Liver (tissue), 9 donors: ENCODE measurements around the gene CRIP1. TPM values are rescaled to one million over a fixed set of nuclear protein-coding genes. Genes with fewer than 3 reads are reported as not detected.
A peak's percentile ranks its signal among the peaks of the same experiment; 100 is the strongest.

Experiments
- DNase-seq: peaks from one replicate; pipeline ENCODE4 v3.0.0-alpha.2; 2017; ENCODE audit warnings: low spot score
- H3K27ac ChIP-seq, 2 donors: one replicate each; pipeline ENCODE4 v1.7.0; 2013; ENCODE audit warnings: inconsistent platforms in 2 of 2, low read length in 2 of 2, control low read depth in 1 of 2, low read depth in 1 of 2, mild to moderate bottlenecking in 1 of 2
- H3K27me3 ChIP-seq, 4 donors: one replicate each; pipeline versions ENCODE4 v1.6.1 to v1.7.0; 2013; ENCODE audit warnings: low read length in 3 of 4, inconsistent platforms in 1 of 4, mild to moderate bottlenecking in 1 of 4, moderate library complexity in 1 of 4; ENCODE audit not compliant: control insufficient read depth in 4 of 4, insufficient read depth in 4 of 4
- H3K36me3 ChIP-seq, 4 donors: one replicate each; pipeline versions ENCODE4 v1.6.1 to v1.7.0; 2013; ENCODE audit warnings: low read length in 3 of 4, mild to moderate bottlenecking in 3 of 4, low read depth in 1 of 4, moderate library complexity in 1 of 4; ENCODE audit not compliant: control insufficient read depth in 4 of 4, insufficient read depth in 3 of 4
- H3K4me1 ChIP-seq, 4 donors: one replicate each; pipeline versions ENCODE4 v1.6.1 to v1.7.0; 2013; ENCODE audit warnings: low read length in 3 of 4, mild to moderate bottlenecking in 3 of 4, moderate library complexity in 1 of 4; ENCODE audit not compliant: control insufficient read depth in 4 of 4, insufficient read depth in 4 of 4
- H3K4me3 ChIP-seq, 3 donors: one replicate each; pipeline versions ENCODE4 v1.6.1 to v1.7.0; 2013; ENCODE audit warnings: low read length in 3 of 3, control low read depth in 1 of 3, low read depth in 1 of 3, mild to moderate bottlenecking in 1 of 3
- H3K9ac ChIP-seq, 2 donors: one replicate each; pipeline ENCODE4 v1.7.0; 2013; ENCODE audit warnings: low read length in 2 of 2, mild to moderate bottlenecking in 2 of 2, moderate library complexity in 2 of 2, control low read depth in 1 of 2, low read depth in 1 of 2
- H3K9me3 ChIP-seq, 4 donors: one replicate each; pipeline versions ENCODE4 v1.6.1 to v1.7.0; 2013; ENCODE audit warnings: low read length in 3 of 4; ENCODE audit not compliant: control insufficient read depth in 4 of 4
- CTCF ChIP-seq: fragments of 150-350 bp; IDR thresholded peaks from 2 replicates; pipeline ENCODE4 v1.5.1; 2017; ENCODE audit warnings: improper control_type of control experiment, low read depth, low read length; ENCODE audit not compliant: missing input control
- FOXA1 ChIP-seq: IDR thresholded peaks from 2 replicates; pipeline ENCODE4 v1.6.1; 2016; ENCODE audit warnings: antibody characterized with exemption
- GABPA ChIP-seq, 2 donors: IDR thresholded peaks in 1 of 2; conservative IDR thresholded peaks in 1 of 2; 2 replicates each; pipeline ENCODE4 v1.6.1; 2016; ENCODE audit warnings: antibody characterized with exemption in 2 of 2, mild to moderate bottlenecking in 1 of 2, moderate library complexity in 1 of 2
- HNF4G ChIP-seq: IDR thresholded peaks from 2 replicates; pipeline ENCODE4 v1.6.1; 2016; ENCODE audit warnings: antibody characterized with exemption
- MAX ChIP-seq: IDR thresholded peaks from 2 replicates; pipeline ENCODE4 v1.6.1; 2016; ENCODE audit warnings: antibody characterized with exemption
- NR2F2 ChIP-seq: IDR thresholded peaks from 2 replicates; pipeline ENCODE4 v1.6.1; 2016; ENCODE audit warnings: antibody characterized with exemption
- RXRA ChIP-seq, 2 donors: IDR thresholded peaks; 2 replicates each; pipeline ENCODE4 v1.6.1; 2017 to 2018; ENCODE audit warnings: antibody characterized with exemption in 2 of 2, mild to moderate bottlenecking in 1 of 2
- SP1 ChIP-seq: IDR thresholded peaks from 2 replicates; pipeline ENCODE4 v1.6.1; 2018; ENCODE audit warnings: antibody characterized with exemption, mild to moderate bottlenecking
- TAF1 ChIP-seq: conservative IDR thresholded peaks from 2 replicates; pipeline ENCODE4 v1.6.1; 2016; ENCODE audit warnings: antibody characterized with exemption, mild to moderate bottlenecking
- YY1 ChIP-seq: IDR thresholded peaks from 2 replicates; pipeline ENCODE4 v1.6.1; 2016; ENCODE audit warnings: antibody characterized with exemption, mild to moderate bottlenecking
- ZBTB33 ChIP-seq: IDR thresholded peaks from 2 replicates; pipeline ENCODE4 v1.6.1; 2016; ENCODE audit warnings: antibody characterized with exemption
- WGBS: extraction: QIAGEN DNeasy Blood & Tissue Kit; methylation state at CpG from one replicate; pipeline ENCODE4 v1.1.7; 2013; 5-methylcytosine and 5-hydroxymethylcytosine counted together
- polyA plus RNA-seq, 2 donors: library from polyadenylated mRNA; stranded (reverse) in 1 of 2; unstranded in 1 of 2; fragments of 200-250 nt in 1 of 2; fragments of >200 nt in 1 of 2; fragmentation: Nextera tagmentation in 1 of 2; extraction: Ambion mirVana in 1 of 2; gene quantifications; one replicate each; pipeline versions ENCODE4 v1.2.1 to v1.2.3, GENCODE V29; 2013 to 2015
- total RNA-seq, 2 donors: library from RNA; depleted of rRNA; stranded (reverse); fragments of >200 nt; gene quantifications; one replicate each; pipeline ENCODE4 v1.2.3, GENCODE V29; 2014
- TF ChIP-seq, protein P1 (sequence below): IDR thresholded peaks from 2 replicates; pipeline ENCODE4 v1.6.1; 2016; ENCODE audit warnings: antibody characterized with exemption, mild to moderate bottlenecking
- donor health status: healthy.
- donor health status: healthy.
- donor health status: healthy.
- donor health status: healthy.
- donor health status: healthy.

Gene CRIP1
- total and polyA plus RNA-seq, 4 donors: 1.4 to 11.4 (median 3.9) TPM

- Histone ChIP-seq H3K4me1 (peaks cover 10 to 39% (median 18%) of the 10 kb centered on the region in 4 donors), H3K36me3 (peaks cover 0 to 1% (median 0%) of the 10 kb centered on the region in 4 donors), H3K9me3 (no peaks in the 10 kb centered on the region), H3K4me3 (no peak overlapping the region), H3K9ac (no peak overlapping the region), H3K27me3 (no peaks in the 10 kb centered on the region), H3K27ac (peak overlapping the region in 1 of 2 donors; percentile 85)
- 78% methylated on average over 18 of the region's 18 CpGs for WGBS
- no peak for DNase-seq
- TF ChIP-seq TAF1: no peak
- TF ChIP-seq SP1: no peak
- TF ChIP-seq MAX: no peak
- TF ChIP-seq RXRA (IDR thresholded peaks at IDR 0.05): no peak
- TF ChIP-seq HNF4G: no peak
- no peak for TF ChIP-seq YY1
- TF ChIP-seq FOXA1: no peak
- TF ChIP-seq CTCF: no peak
- no peak for TF ChIP-seq ZBTB33
- no peak for TF ChIP-seq GABPA (IDR thresholded peaks at IDR 0.05 in 1 of 2, conservative IDR thresholded peaks at IDR 0.05 in 1 of 2)
- no peak for TF ChIP-seq NR2F2
- TF ChIP-seq, protein P1, sequence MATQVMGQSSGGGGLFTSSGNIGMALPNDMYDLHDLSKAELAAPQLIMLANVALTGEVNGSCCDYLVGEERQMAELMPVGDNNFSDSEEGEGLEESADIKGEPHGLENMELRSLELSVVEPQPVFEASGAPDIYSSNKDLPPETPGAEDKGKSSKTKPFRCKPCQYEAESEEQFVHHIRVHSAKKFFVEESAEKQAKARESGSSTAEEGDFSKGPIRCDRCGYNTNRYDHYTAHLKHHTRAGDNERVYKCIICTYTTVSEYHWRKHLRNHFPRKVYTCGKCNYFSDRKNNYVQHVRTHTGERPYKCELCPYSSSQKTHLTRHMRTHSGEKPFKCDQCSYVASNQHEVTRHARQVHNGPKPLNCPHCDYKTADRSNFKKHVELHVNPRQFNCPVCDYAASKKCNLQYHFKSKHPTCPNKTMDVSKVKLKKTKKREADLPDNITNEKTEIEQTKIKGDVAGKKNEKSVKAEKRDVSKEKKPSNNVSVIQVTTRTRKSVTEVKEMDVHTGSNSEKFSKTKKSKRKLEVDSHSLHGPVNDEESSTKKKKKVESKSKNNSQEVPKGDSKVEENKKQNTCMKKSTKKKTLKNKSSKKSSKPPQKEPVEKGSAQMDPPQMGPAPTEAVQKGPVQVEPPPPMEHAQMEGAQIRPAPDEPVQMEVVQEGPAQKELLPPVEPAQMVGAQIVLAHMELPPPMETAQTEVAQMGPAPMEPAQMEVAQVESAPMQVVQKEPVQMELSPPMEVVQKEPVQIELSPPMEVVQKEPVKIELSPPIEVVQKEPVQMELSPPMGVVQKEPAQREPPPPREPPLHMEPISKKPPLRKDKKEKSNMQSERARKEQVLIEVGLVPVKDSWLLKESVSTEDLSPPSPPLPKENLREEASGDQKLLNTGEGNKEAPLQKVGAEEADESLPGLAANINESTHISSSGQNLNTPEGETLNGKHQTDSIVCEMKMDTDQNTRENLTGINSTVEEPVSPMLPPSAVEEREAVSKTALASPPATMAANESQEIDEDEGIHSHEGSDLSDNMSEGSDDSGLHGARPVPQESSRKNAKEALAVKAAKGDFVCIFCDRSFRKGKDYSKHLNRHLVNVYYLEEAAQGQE: no peak
Measured at GRCh38 chr14:105483300-105484068, 3.2 kb upstream of the CRIP1 start.
